Stimulated activated naive CD4-positive, alpha-beta T cell treated with Interleukin-2 at 50 U/mL for 16 hours (primary cell): ENCODE data around the gene ADGRA3.
"Not testable (repeated sequence)": the region's sequence is repeated elsewhere in the genome, so short reads cannot be mapped to it uniquely, and the experiment has no call there.

Experiments used
- DNase-seq: peaks from one replicate; lab custom pipeline; 2025; lab: John Stamatoyannopoulos, UW

Gene ADGRA3

GRCh38 chr4:22440999-22441398 lies 74.9 kb downstream of the ADGRA3 start:
- DNase-seq, result no peak

- no peak for DNase-seq
Measured at GRCh38 chr4:22439947-22440346, 75.9 kb downstream of the ADGRA3 start.

- no peak for DNase-seq
Measured at GRCh38 chr4:22435652-22436051, 80.2 kb downstream of the ADGRA3 start.

- no peak for DNase-seq
Measured at GRCh38 chr4:22434895-22435294, 81.0 kb downstream of the ADGRA3 start.

DNA sequence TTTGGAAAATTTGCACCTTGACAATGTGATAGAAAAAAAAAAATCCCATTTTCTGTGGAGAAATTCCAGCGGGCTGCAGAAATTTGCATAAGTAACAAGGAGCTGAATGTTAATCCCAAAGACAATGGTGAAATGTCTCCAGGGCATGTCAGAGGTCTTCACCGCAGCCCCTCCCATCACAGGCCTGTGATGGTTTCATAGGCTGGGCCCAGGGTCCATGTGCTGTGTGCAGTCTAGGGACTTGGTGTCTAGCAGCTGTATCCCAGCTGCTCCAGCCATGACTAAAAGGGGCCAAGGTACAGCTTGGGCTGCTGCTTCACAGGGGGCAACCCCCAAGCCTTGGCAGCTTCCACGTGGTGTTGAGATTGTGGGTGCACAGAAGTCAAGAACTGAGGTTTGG lies 85.2 kb downstream of the ADGRA3 start:
- DNase-seq, result no peak

GRCh38 chr4:22428441-22428840 lies 87.4 kb downstream of the ADGRA3 start:
- DNase-seq, result no peak

DNA sequence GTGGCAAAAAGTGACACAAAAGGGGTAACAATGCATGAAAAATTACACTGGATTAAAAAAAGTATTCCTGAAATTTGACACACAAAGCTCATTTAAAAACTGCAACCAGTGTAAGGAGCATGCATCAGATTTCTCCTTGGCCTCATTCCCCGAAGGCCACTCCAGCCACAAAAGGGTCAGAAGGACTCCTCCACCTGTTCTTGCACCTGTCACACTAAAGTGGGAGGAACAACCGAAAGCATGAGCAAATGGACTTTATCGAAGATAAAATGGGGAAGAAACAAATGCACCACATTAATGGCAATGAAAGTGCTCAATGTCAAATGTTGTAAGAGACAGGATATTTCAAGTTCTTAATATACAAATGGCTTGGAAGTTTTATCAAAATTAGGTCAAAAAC lies 88.2 kb downstream of the ADGRA3 start:
- DNase-seq, result no peak

DNA sequence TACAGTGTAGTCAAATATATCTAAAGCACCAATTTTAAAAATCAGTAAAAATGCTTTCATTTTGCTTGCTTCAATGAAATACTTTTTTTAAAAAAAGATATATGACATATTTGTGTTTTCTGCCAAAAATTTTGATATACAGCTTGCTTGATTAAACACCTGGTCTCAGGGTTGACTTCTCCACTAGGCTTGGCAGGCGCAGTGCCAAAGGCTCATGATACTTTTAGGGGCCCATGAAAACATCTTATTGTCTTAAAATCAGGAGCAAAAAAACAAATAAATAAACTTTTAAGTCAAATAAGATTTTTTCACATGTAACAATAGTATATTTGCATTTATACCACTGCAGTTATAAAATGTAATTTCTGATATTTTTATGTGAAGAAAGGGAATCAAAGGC lies 95.6 kb downstream of the ADGRA3 start:
- DNase-seq, result no peak

DNA sequence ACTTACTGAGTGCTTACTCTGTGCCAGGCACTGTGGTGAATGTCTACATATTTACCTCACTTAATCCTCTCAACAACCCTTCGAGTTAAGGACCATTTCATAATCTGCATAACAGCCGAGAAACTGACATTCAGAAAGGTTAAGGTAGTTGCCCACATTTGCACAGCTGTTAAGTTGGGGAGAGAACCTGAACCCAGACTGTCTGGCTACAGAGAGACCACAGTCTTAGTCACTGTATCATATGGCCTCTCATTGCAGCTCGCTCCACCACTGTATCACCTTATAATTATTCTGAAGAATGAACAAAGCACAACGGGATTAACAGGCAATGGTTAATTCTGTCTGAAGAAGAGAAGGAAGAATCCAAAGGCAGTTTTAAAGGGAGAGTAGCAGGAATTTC lies 98.5 kb downstream of the ADGRA3 start:
- DNase-seq, result no peak

- DNase-seq, result no peak
Measured at GRCh38 chr4:22416403-22416802, 99.5 kb downstream of the ADGRA3 start.

- no peak for DNase-seq
Measured at GRCh38 chr4:22414833-22415232, 101.0 kb downstream of the ADGRA3 start.

- no peak for DNase-seq
Measured at GRCh38 chr4:22413471-22413870, 102.4 kb downstream of the ADGRA3 start.

GRCh38 chr4:22412013-22412412 lies 103.9 kb downstream of the ADGRA3 start:
- no peak for DNase-seq

- DNase-seq, result no peak
Measured at GRCh38 chr4:22410645-22411247, 105.1 kb downstream of the ADGRA3 start.

GRCh38 chr4:22408474-22408873 lies 107.4 kb downstream of the ADGRA3 start:
- DNase-seq, result no peak

DNA sequence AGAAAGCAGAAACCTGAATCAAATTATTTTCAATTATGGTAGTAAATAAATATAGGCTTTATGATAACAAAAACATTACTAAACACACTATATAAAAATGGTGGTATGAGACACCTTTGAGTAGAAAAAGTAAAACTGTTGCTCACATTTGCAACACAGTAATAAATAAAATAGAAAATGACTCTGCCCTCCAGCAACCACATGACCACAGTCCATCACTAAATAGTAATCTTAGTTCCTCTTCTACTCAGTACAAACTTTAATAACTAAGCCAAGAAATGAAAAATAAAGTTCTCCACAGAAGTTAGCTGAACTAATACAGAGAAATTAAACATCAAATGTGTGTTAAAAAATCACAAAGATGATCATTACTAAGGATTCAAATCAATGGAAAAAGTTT lies 108.5 kb downstream of the ADGRA3 start:
- DNase-seq, result no peak

DNA sequence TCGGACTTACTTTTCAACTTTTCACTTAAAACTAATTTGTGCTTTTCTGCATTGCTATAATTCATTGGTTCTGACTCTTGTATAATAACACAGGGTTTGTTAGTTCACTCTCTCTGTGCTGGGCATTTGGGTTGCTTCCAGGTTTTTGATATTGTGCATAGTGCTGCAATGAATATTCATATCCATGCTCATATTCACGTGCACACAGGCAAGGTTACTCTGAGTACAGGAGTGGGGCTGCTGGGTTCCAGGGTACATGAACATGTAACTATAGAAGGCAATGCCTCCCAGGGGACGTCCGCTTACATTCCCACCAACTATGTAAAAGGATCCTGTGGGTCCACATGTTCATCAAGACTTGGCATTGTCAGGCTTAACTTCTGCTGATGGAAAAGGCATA lies 117.2 kb downstream of the ADGRA3 start:
- DNase-seq, result no peak

DNA sequence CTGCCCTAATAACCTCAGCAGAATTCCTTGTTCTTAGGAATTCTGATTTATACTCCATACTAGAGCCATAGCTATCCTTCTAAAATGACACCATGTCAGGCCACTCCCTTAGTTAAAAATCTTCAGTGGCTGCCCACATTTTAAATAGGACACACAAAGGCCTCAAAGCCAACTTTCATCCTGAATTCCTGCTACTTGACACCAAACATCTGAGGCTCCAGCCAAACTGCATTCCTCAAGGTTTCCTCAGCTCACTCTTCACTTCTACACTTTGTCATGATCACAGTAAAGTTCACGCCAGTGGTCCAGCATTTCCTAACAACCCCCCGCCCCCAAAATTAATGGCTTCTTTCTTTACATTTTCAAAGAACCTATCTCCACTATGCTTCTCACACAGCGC lies 124.3 kb downstream of the ADGRA3 start:
- DNase-seq, result no peak

- DNase-seq, result no peak
Measured at GRCh38 chr4:22389240-22389870, 126.5 kb downstream of the ADGRA3 start.

DNA sequence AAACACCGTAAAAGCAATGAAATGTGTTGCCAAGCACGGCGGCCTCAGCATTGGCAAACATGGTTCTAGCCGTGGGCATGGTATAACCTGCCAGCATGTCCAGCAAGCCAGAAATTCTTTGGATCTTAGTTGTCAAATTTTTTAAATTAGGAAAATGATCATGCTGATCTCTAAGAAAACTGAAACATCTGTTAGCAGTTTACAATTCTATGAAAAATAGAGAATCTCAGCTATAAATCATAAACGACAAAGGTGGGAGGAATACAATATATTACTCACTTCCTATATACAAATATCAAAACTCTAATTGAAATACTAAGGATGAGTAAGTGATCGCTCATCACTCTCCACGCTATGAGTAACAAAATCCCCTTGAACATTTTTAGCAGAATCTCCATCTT lies 130.3 kb downstream of the ADGRA3 start:
- no peak for DNase-seq

- DNase-seq, result no peak
Measured at GRCh38 chr4:22384154-22384553, 131.7 kb downstream of the ADGRA3 start.

- DNase-seq, result not testable (repeated sequence)
Measured at GRCh38 chr4:22382216-22382615, 133.7 kb downstream of the ADGRA3 start.

DNA sequence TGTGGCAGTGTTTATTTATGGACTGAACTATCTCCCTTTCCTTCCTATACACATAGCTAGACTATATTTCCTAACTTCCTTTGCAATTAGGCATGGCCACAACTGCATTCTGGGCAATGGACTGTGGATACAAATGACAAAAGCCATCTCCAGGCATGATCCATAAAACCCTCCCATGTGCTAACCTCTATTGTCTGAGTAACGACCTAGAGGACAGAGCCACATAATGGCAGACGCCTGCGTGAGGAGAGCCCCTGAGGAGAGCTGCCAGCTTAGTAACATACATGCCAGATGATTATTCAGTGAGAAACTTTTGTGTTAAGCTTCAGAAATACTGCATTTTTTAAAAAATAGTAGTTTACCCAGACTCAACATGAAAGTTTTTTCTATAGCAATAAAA lies 142.9 kb downstream of the ADGRA3 start:
- no peak for DNase-seq

GRCh38 chr4:22369901-22370562 lies 145.8 kb downstream of the ADGRA3 start:
- no peak for DNase-seq
